HG03460 (cell line): ENCODE results near the gene PA2G4.

Experiments used
- ATAC-seq: cut with Tn5 transposase; IDR thresholded peaks from one replicate; pipeline ENCODE4 v1.9.1; 2021; ENCODE audit not compliant: unreplicated experiment

The PA2G4 gene

GRCh38 chr12:56124133-56124532 lies 19.8 kb downstream of the PA2G4 start:
- ATAC-seq, result no peak

GRCh38 chr12:56126732-56127239 lies 22.4 kb downstream of the PA2G4 start:
- ATAC-seq, result no peak

GRCh38 chr12:56127485-56127887 lies 23.1 kb downstream of the PA2G4 start:
- ATAC-seq, result no peak

- peak; percentile 84 for ATAC-seq
These were observed 23.7 kb downstream of the PA2G4 start, which contains the start of gene ESYT1 for GRCh38 chr12:56127888-56128669. TSS of gene ESYT1 (plus strand) at chr12:56128267. CDS start at chr12:56128320, 53 bp downstream.

- ATAC-seq, result no peak
These were observed 24.4 kb downstream of the PA2G4 start for GRCh38 chr12:56128670-56129205.

GRCh38 chr12:56129206-56129941 lies 25.0 kb downstream of the PA2G4 start:
- ATAC-seq, result peak; percentile 35

- ATAC-seq, result no peak
These were observed 25.7 kb downstream of the PA2G4 start for GRCh38 chr12:56129942-56130495.

GRCh38 chr12:56130876-56131275 lies 26.5 kb downstream of the PA2G4 start:
- no peak for ATAC-seq

GRCh38 chr12:56134897-56135296 lies 30.5 kb downstream of the PA2G4 start:
- ATAC-seq, result no peak

- no peak for ATAC-seq
These were observed 33.7 kb downstream of the PA2G4 start for GRCh38 chr12:56137853-56138571.

GRCh38 chr12:56141946-56142784 lies 37.8 kb downstream of the PA2G4 start:
- ATAC-seq, result no peak

- ATAC-seq, result no peak
These were observed 38.9 kb downstream of the PA2G4 start for GRCh38 chr12:56143217-56143616.

GRCh38 chr12:56143870-56144269 lies 39.5 kb downstream of the PA2G4 start:
- no peak for ATAC-seq

GRCh38 chr12:56145217-56145616 lies 40.9 kb downstream of the PA2G4 start:
- no peak for ATAC-seq

- no peak for ATAC-seq
These were observed 42.4 kb downstream of the PA2G4 start for GRCh38 chr12:56146492-56147460.

- no peak for ATAC-seq
These were observed 46.2 kb downstream of the PA2G4 start for GRCh38 chr12:56150563-56150962.

GRCh38 chr12:56151672-56152131 lies 47.3 kb downstream of the PA2G4 start:
- peak; percentile 41 for ATAC-seq

GRCh38 chr12:56152132-56152755 lies 47.9 kb downstream of the PA2G4 start, which contains the start of gene MYL6B:
TSS of gene MYL6B (plus strand) at chr12:56152587. CDS start at chr12:56153919, 1,332 bp downstream.
- peak; percentile 84 for ATAC-seq
